Mammary epithelial cell (primary cell): Measurements from ENCODE around the gene HIVEP1.

Source experiments
- CTCF ChIP-seq, 2 donors: IDR thresholded peaks in 1 of 2; conservative IDR thresholded peaks in 1 of 2; 2 replicates each; pipeline ENCODE4 v1.5.1; 2011 to 2012; ENCODE audit warnings: inconsistent platforms in 2 of 2, low read length in 2 of 2, mild to moderate bottlenecking in 2 of 2, control low read depth in 1 of 2, low read depth in 1 of 2; ENCODE audit not compliant: insufficient read depth in 1 of 2; ENCODE audit errors: extremely low read depth in 1 of 2
- EZH2 ChIP-seq: IDR thresholded peaks from 2 replicates; pipeline ENCODE4 v1.6.1; 2012; ENCODE audit warnings: low read length, inconsistent platforms, borderline replicate concordance

- no peak for TF ChIP-seq CTCF (conservative IDR thresholded peaks at IDR 0.05 in 1 of 2, IDR thresholded peaks at IDR 0.05 in 1 of 2; ENCODE audit: extremely low read depth in 1 of 2, insufficient read depth in 1 of 2, low read depth in 1 of 2, low read length in 2 of 2)
- no peak for TF ChIP-seq EZH2
Measured at GRCh38 chr6:12013307-12013719, 1.2 kb downstream of the HIVEP1 start.
